Measurements from ENCODE around the gene MSANTD3.
"Not testable (repeated sequence)": the region's sequence is repeated elsewhere in the genome, so short reads cannot be mapped to it uniquely, and the experiment has no call there.

Gene MSANTD3

GRCh38 chr9:100421116-100421515 lies 5.8 kb upstream of the MSANTD3 start:
- not testable (repeated sequence) for H2BK15ac ChIP-seq (ENCODE audit: low read depth, poor library complexity, severe bottlenecking); H3K4me3 ChIP-seq (ENCODE audit: insufficient read depth in 1 of 2, low read depth in 1 of 2, low read length in 2 of 2); H3K18ac ChIP-seq (ENCODE audit: low read depth in 1 of 2, low read length in 2 of 2); H3K14ac ChIP-seq (ENCODE audit: low read length in 2 of 2); H3K4me1 ChIP-seq (ENCODE audit: control insufficient read depth, insufficient read depth, low read depth, low read length); H4K91ac ChIP-seq (ENCODE audit: low read length); H2BK12ac ChIP-seq (ENCODE audit: low read length in 2 of 2); H3K4ac ChIP-seq (ENCODE audit: low read depth in 1 of 2, low read length in 2 of 2); H3K23ac ChIP-seq (ENCODE audit: low read length in 2 of 2); H3K4me2 ChIP-seq (ENCODE audit: low read length, poor library complexity, severe bottlenecking); H2AK5ac ChIP-seq (ENCODE audit: low read length, severe bottlenecking); H3K36me3 ChIP-seq (ENCODE audit: control insufficient read depth in 1 of 2, insufficient read depth in 2 of 2, low read depth in 1 of 2, low read length in 2 of 2); H3K9me3 ChIP-seq (ENCODE audit: control insufficient read depth, low read length); H3K27ac ChIP-seq (ENCODE audit: low read length, poor library complexity, severe bottlenecking); H3K27me3 ChIP-seq (ENCODE audit: control insufficient read depth in 1 of 2, insufficient read depth in 1 of 2, low read length in 2 of 2); H3K9ac ChIP-seq (ENCODE audit: low read length); H2AFZ ChIP-seq (ENCODE audit: low read depth, low read length); DNase-seq; H4K8ac ChIP-seq (ENCODE audit: low read length); H3K79me1 ChIP-seq (replicated peaks; ENCODE audit: low read length, poor library complexity, severe bottlenecking); H2BK120ac ChIP-seq (ENCODE audit: low read depth, low read length); H2BK5ac ChIP-seq (ENCODE audit: low read depth, low read length, poor library complexity, severe bottlenecking)
- 89% methylated on average over 3 of the region's 3 CpGs for WGBS

GRCh38 chr9:100425758-100426157 lies 1.2 kb upstream of the MSANTD3 start:
- Histone ChIP-seq H4K91ac (ENCODE audit: low read length) (no peak overlapping the region), H2BK120ac (ENCODE audit: low read depth, low read length) (no peak overlapping the region), H3K18ac (ENCODE audit: low read depth in 1 of 2, low read length in 2 of 2) (no peak overlapping the region), H4K8ac (ENCODE audit: low read length) (no peak overlapping the region), H3K36me3 (ENCODE audit: control insufficient read depth in 1 of 2, insufficient read depth in 2 of 2, low read depth in 1 of 2, low read length in 2 of 2) (peaks cover 0 to 3% of the 10 kb centered on the region in 2 experiments), H3K4me2 (ENCODE audit: low read length, poor library complexity, severe bottlenecking) (no peak overlapping the region), H3K27ac (ENCODE audit: low read length, poor library complexity, severe bottlenecking) (peak overlapping the region; percentile 99), H2AFZ (ENCODE audit: low read depth, low read length) (no peak overlapping the region), H2AK5ac (ENCODE audit: low read length, severe bottlenecking) (no peak overlapping the region), H3K79me1 (replicated peaks; ENCODE audit: low read length, poor library complexity, severe bottlenecking) (no peaks in the 10 kb centered on the region), H2BK12ac (ENCODE audit: low read length in 2 of 2) (no peak overlapping the region), H3K4ac (ENCODE audit: low read depth in 1 of 2, low read length in 2 of 2) (no peak overlapping the region), H3K4me1 (ENCODE audit: control insufficient read depth, insufficient read depth, low read depth, low read length) (peaks cover 9% of the 10 kb centered on the region), H3K14ac (ENCODE audit: low read length in 2 of 2) (no peak overlapping the region), H3K4me3 (ENCODE audit: insufficient read depth in 1 of 2, low read depth in 1 of 2, low read length in 2 of 2) (peak overlapping the region in 1 of 2 experiments; percentile 78), H2BK5ac (ENCODE audit: low read depth, low read length, poor library complexity, severe bottlenecking) (no peak overlapping the region), H3K27me3 (ENCODE audit: control insufficient read depth in 1 of 2, insufficient read depth in 1 of 2, low read length in 2 of 2) (no peaks in the 10 kb centered on the region), H3K9ac (ENCODE audit: low read length) (peak overlapping the region; percentile 92), H3K9me3 (ENCODE audit: control insufficient read depth, low read length) (no peaks in the 10 kb centered on the region), H3K23ac (ENCODE audit: low read length in 2 of 2) (no peak overlapping the region), H2BK15ac (ENCODE audit: low read depth, poor library complexity, severe bottlenecking) (no peak overlapping the region)
- WGBS: 62% methylated on average over 1 of the region's 1 CpG
- DNase-seq: peak; percentile 25

- WGBS: 41% methylated on average over 7 of the region's 7 CpGs
- DNase-seq: no peak
- no peak overlapping the region for H3K4ac ChIP-seq (ENCODE audit: low read depth in 1 of 2, low read length in 2 of 2)
- peaks cover 9% of the 10 kb centered on the region for H3K4me1 ChIP-seq (ENCODE audit: control insufficient read depth, insufficient read depth, low read depth, low read length)
- H4K91ac ChIP-seq (ENCODE audit: low read length): no peak overlapping the region
- no peak overlapping the region for H2BK120ac ChIP-seq (ENCODE audit: low read depth, low read length)
- peak overlapping the region in 1 of 2 experiments; percentile 17 for H3K18ac ChIP-seq (ENCODE audit: low read depth in 1 of 2, low read length in 2 of 2)
- H3K23ac ChIP-seq (ENCODE audit: low read length in 2 of 2): no peak overlapping the region
- H2BK15ac ChIP-seq (ENCODE audit: low read depth, poor library complexity, severe bottlenecking): no peak overlapping the region
- no peaks in the 10 kb centered on the region for H3K9me3 ChIP-seq (ENCODE audit: control insufficient read depth, low read length)
- H3K4me2 ChIP-seq (ENCODE audit: low read length, poor library complexity, severe bottlenecking): peak overlapping the region; percentile 87
- peak overlapping the region; percentile 99 for H3K27ac ChIP-seq (ENCODE audit: low read length, poor library complexity, severe bottlenecking)
- H2AFZ ChIP-seq (ENCODE audit: low read depth, low read length): no peak overlapping the region
- H3K79me1 ChIP-seq (replicated peaks; ENCODE audit: low read length, poor library complexity, severe bottlenecking): no peaks in the 10 kb centered on the region
- no peak overlapping the region for H2AK5ac ChIP-seq (ENCODE audit: low read length, severe bottlenecking)
- H2BK12ac ChIP-seq (ENCODE audit: low read length in 2 of 2): no peak overlapping the region
- H3K9ac ChIP-seq (ENCODE audit: low read length): peak overlapping the region; percentile 92
- H3K4me3 ChIP-seq (ENCODE audit: insufficient read depth in 1 of 2, low read depth in 1 of 2, low read length in 2 of 2): peak overlapping the region in 1 of 2 experiments; percentile 78
- peak overlapping the region; percentile 99 for H2BK5ac ChIP-seq (ENCODE audit: low read depth, low read length, poor library complexity, severe bottlenecking)
- H3K14ac ChIP-seq (ENCODE audit: low read length in 2 of 2): no peak overlapping the region
- peaks cover 0 to 3% of the 10 kb centered on the region in 2 experiments for H3K36me3 ChIP-seq (ENCODE audit: control insufficient read depth in 1 of 2, insufficient read depth in 2 of 2, low read depth in 1 of 2, low read length in 2 of 2)
- H3K27me3 ChIP-seq (ENCODE audit: control insufficient read depth in 1 of 2, insufficient read depth in 1 of 2, low read length in 2 of 2): no peaks in the 10 kb centered on the region
- H4K8ac ChIP-seq (ENCODE audit: low read length): no peak overlapping the region
These were observed 784 bp upstream of the MSANTD3 start for GRCh38 chr9:100426189-100426529.

GRCh38 chr9:100427366-100428263 lies 672 bp downstream of the MSANTD3 start:
- Histone ChIP-seq H3K27me3 (ENCODE audit: control insufficient read depth in 1 of 2, insufficient read depth in 1 of 2, low read length in 2 of 2) (no peaks in the 10 kb centered on the region), H2BK12ac (ENCODE audit: low read length in 2 of 2) (peak overlapping the region; percentile 31 to 66), H3K36me3 (ENCODE audit: control insufficient read depth in 1 of 2, insufficient read depth in 2 of 2, low read depth in 1 of 2, low read length in 2 of 2) (peaks cover 4 to 16% of the 10 kb centered on the region in 2 experiments), H3K4me2 (ENCODE audit: low read length, poor library complexity, severe bottlenecking) (peak overlapping the region; percentile 44), H3K14ac (ENCODE audit: low read length in 2 of 2) (peak overlapping the region; percentile 3 to 95), H4K91ac (ENCODE audit: low read length) (peak overlapping the region; percentile 80), H3K79me1 (replicated peaks; ENCODE audit: low read length, poor library complexity, severe bottlenecking) (no peaks in the 10 kb centered on the region), H2BK5ac (ENCODE audit: low read depth, low read length, poor library complexity, severe bottlenecking) (peak overlapping the region; percentile 82), H2BK120ac (ENCODE audit: low read depth, low read length) (peak overlapping the region; percentile 98), H3K4me1 (ENCODE audit: control insufficient read depth, insufficient read depth, low read depth, low read length) (peaks cover 13% of the 10 kb centered on the region), H3K27ac (ENCODE audit: low read length, poor library complexity, severe bottlenecking) (peak overlapping the region; percentile 94), H3K18ac (ENCODE audit: low read depth in 1 of 2, low read length in 2 of 2) (peak overlapping the region; percentile 91 to 97), H3K23ac (ENCODE audit: low read length in 2 of 2) (peak overlapping the region in 1 of 2 experiments; percentile 69), H3K9ac (ENCODE audit: low read length) (peak overlapping the region; percentile 98), H2AFZ (ENCODE audit: low read depth, low read length) (peak overlapping the region; percentile 39), H4K8ac (ENCODE audit: low read length) (peak overlapping the region; percentile 84), H3K4ac (ENCODE audit: low read depth in 1 of 2, low read length in 2 of 2) (peak overlapping the region; percentile 87 to 96), H2BK15ac (ENCODE audit: low read depth, poor library complexity, severe bottlenecking) (peak overlapping the region; percentile 89), H3K9me3 (ENCODE audit: control insufficient read depth, low read length) (no peaks in the 10 kb centered on the region), H3K4me3 (ENCODE audit: insufficient read depth in 1 of 2, low read depth in 1 of 2, low read length in 2 of 2) (peak overlapping the region; percentile 79 to 86), H2AK5ac (ENCODE audit: low read length, severe bottlenecking) (no peak overlapping the region)
- WGBS: 5% methylated on average over 38 of the region's 65 CpGs
- DNase-seq: peak; percentile 80
